Measurements from ENCODE around the gene SETDB2. TPM values are rescaled to one million over a fixed set of nuclear protein-coding genes. Genes with fewer than 3 reads are reported as not detected.

SETDB2 gene
- total RNA-seq, 4 donors from 2014 or later: 10.3 to 18.2 (median 14.5) TPM

- no peak for TF ChIP-seq CTCF (IDR thresholded peaks at IDR 0.05; ENCODE audit: low read depth)
Observed at GRCh38 chr13:49466292-49466838, 22.3 kb downstream of the SETDB2 start.

GRCh38 chr13:49472186-49472585 is 28.1 kb downstream of the SETDB2 start:
- TF ChIP-seq CTCF (IDR thresholded peaks at IDR 0.05; ENCODE audit: low read depth): no peak

- TF ChIP-seq CTCF (IDR thresholded peaks at IDR 0.05; ENCODE audit: low read depth): no peak
Observed at GRCh38 chr13:49476529-49476928, 32.5 kb downstream of the SETDB2 start.

GRCh38 chr13:49481788-49482187 is 37.7 kb downstream of the SETDB2 start:
- no peak for TF ChIP-seq CTCF (IDR thresholded peaks at IDR 0.05; ENCODE audit: low read depth)

GRCh38 chr13:49488563-49488962 is 44.5 kb downstream of the SETDB2 start:
- TF ChIP-seq CTCF (IDR thresholded peaks at IDR 0.05; ENCODE audit: low read depth): no peak

- TF ChIP-seq CTCF (IDR thresholded peaks at IDR 0.05; ENCODE audit: low read depth): no peak
Observed at GRCh38 chr13:49494645-49495044, 50.6 kb downstream of the SETDB2 start.

GRCh38 chr13:49495783-49496762 is 52.0 kb downstream of the SETDB2 start, which contains the start of gene PHF11:
PHF11 (plus strand) TSS chr13:49495953; CDS start chr13:49496002, 49 bp downstream.
- TF ChIP-seq CTCF (IDR thresholded peaks at IDR 0.05; ENCODE audit: low read depth): no peak

Measured in subcutaneous adipose tissue (tissue), 4 donors.